CD4-positive, alpha-beta T cell treated with Interleukin-15 for 4 hours (primary cell): ENCODE measurements around the gene RBKS.
"Not testable (repeated sequence)": the region's sequence is repeated elsewhere in the genome, so short reads cannot be mapped to it uniquely, and the experiment has no call there.

ENCODE experiments used
- DNase-seq: peaks from one replicate; pipeline ENCODE4 v3.0.0-alpha.2; 2020; ENCODE audit warnings: low spot score

The RBKS gene

DNA sequence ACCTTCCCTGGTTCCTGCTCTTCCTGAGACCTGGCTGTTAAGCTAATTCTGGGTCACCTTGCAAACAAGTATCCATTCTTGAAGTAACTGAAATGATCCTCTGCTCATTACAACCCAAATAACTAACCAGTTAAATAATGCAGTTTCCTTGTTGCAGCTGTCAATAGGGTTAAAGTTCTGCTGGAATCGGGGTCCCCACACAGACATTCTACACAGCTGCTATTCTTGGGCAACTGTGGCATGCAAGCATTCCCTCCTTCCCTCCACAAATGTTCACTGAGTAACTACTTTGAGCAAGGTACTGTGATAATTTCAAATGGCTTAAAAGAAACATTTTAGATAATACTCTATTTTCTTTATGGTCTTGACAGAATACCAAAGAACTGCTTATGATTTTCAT is 17.1 kb downstream of the RBKS start:
- no peak for DNase-seq

DNA sequence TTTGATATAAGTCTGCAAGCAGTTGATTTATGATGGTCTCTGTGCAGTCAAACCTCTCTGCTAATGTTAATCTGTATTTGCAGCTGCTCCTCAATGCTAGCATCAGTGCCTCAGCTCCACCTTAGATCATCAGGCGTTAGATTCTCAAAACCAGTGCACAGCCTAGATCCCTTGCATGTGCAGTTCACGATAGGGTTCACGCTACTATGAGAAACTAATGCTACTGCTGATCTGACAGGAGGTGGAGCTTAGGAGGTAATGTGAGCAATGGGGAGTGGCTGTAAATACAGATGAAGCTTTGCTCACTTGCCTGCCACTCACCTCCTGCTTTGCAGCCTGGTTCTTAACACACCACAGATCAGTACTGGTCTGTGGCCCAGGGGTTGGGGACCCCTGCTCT is 18.4 kb downstream of the RBKS start:
- DNase-seq = no peak

DNA sequence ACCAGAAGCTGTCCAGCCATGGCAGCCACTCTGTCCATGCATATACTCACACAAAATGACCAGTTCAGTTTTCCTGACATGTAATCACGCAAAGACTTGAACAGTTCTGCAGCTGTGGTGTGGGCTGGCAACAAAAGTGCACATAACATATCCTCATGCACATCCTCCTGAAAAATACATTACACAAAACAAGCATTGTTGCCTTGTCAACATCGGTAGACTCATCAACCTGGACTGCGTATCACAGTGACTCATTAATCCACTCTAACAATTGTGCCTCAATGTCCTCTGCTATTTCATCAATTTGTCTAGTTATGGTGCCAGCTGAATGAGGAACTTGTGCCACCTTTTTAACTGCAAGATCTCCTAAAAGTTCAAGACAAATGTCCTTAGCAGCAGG is 19.5 kb downstream of the RBKS start:
- DNase-seq = no peak

DNA sequence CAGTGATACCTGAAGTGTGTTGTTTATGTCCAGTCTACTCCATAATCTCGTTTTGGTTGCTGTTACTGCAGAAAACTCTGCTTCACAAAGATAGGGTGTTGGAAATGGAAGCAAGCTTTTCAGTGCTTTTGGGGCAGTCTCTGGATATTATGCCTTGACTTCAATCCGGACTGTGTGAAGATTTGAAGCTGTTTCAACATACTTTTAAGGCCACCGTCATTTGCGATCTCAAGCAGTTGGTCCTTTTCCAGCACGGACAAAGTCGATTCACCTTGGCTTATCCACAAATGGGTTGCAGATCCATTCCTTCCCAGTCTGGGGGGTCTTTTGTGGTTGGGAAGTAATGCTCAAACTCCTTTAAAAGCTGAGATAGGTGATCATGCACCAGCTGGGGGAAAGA is 20.4 kb downstream of the RBKS start:
- no peak for DNase-seq

DNA sequence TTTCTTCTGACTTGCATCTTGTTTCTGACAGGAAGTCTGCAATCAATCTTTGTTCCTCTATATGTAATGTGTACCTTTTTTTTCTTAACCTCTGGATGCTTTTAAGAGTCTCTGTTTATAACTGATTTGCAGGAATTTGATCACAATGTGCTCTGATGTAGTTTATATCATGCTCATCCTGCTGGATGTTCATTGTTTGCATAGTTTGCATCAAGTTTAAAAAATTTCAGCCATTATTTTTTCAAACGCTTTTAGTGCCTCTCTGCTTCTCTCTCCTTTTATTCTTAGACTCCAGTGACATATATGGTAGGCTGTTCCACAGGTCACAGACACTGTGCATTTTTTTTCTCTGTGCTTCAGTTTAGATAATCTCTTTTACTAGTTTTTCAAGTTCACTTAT is 23.9 kb downstream of the RBKS start:
- DNase-seq = no peak

DNA sequence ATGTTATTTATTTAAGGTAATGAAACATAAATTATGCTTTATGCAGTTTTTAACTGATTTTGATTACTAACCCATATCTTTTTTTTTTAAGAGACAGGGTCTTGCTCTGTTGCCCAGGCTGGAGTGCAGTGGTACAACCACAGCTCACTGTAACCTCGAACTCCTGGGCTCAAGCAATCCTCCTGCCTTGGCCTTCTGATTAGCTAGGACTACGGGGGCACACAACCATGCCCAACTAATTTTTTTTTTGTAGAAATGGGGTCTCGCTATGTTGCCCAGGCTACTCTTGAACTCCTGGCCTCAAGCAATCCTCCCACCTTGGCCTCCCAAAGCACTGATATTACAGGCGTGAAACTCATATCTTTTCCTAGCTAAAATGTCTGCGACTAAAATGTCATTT is 26.2 kb downstream of the RBKS start:
- not testable (repeated sequence) for DNase-seq

GRCh38 chr2:27863146-27863545 is 27.0 kb downstream of the RBKS start:
- DNase-seq = no peak

DNA sequence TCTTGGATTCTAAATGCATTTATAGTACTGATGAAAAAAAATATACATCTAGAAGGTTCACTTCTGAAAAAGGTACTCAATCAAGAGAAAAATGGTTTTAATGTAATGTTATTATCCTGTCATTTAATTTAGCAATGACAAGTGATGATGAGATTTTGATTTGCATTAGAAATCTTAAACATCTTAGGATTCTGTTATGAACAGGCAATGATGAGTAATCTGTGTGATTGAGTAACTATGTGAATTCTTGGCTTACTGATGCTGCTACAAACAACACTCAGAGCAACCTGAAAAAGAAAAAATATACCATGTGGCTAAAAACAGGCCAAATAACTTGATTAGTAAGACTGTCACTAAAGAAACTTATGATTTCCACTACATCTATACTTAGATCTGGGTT is 30.1 kb downstream of the RBKS start:
- DNase-seq = no peak

GRCh38 chr2:27857417-27858172 is 32.6 kb downstream of the RBKS start:
- DNase-seq = no peak

DNA sequence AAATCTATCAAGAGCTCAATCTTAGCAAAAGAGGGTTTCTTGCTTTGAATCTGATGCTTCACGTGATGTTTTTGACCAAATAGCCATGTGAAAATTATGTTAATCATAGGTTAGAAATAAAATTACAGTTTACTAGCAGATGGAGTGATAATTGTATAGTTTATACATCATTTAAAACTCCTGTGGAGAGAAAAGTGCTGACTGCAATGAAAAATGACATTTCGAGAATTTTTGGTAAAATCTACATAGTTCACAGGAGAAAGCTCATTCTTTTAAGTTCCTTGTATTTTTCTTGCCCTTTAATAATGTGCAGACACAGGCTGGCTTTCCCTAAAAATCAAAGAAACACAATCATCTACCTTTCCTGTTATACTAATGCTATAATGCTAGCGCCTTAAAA is 33.2 kb downstream of the RBKS start:
- no peak for DNase-seq

DNA sequence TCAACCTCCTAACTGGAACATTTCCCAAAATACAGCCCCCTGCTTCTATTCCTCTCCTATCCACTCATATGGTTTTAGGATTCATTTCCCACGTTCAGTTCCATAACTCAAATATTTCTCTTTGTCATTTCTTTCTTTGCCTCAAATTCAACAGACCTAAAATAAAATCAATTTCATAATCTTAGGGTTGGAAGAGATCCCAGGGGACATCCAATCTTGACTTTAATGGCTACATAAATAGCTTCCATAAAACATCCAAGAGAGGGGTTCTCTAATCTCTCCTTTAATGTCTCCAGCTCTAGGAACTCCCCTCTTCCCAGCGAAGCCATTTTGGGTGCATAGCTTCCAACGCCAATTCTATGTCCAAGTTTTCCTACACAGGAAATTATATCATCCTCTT is 33.8 kb downstream of the RBKS start:
- no peak for DNase-seq

DNA sequence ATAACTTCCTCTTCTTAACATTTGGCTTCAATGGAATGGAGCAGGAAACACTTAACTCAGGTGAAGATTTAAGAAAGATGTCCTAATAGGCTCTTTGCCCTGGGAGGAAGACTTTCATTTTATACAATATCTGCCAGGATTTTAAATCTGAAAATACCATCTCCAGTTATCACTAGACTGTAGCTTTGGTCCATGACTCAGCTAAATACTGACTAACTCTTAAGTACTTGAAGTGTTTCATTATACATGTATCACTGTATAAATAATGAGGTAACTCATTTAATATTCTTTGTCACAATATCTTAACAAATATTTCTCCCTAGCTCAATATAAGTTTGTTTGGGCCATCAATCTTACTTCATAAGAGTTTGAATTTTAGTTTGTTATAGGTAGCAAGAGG is 34.7 kb downstream of the RBKS start:
- DNase-seq = no peak

DNA sequence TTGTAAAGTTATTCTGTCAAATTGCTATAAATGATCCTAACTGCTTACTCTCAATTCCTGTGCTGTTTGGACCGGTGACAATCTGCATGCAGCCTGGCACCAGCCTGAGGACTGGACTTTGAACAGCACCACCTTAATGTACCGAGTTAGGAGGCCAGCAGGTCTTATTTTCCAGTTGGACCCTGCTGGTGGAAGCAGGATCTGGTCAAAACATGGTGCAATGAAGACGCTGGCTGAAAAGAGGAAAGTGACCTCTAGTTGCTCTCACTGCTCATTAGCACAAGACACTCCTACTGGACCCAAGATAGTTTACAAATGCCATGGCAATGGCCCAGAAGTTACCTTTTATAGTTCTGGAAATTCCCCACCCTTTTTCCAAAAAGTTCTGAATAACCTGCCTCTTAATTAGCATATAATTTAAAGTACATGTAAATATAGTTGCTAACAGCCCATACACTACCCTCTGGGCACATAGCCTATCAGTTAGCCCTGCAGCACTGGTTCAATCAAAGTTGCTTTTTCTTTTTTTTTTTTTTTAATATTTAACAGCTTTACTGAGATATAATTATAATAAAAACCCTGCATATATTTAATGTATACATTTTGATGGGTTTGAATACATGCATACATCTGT is 35.8 kb downstream of the RBKS start:
- no peak for DNase-seq

DNA sequence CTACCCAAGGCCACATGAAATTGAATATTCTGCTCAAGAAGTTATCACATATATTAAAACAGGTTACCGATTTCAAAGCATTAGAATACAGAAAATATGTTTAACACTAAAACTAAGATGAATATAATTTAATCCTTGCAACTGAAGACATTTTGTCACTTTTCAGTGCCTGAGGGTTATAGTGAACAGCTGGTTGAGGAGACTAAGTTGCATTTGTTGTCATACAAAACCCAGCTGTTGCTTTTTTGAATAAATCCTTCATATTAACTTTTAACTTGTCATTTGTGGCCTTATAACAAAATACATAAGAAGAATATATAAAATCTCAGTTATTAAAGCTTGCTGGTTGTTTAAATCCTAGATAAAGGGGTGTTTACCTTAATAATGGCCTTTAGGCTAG is 37.5 kb downstream of the RBKS start:
- DNase-seq = no peak

DNA sequence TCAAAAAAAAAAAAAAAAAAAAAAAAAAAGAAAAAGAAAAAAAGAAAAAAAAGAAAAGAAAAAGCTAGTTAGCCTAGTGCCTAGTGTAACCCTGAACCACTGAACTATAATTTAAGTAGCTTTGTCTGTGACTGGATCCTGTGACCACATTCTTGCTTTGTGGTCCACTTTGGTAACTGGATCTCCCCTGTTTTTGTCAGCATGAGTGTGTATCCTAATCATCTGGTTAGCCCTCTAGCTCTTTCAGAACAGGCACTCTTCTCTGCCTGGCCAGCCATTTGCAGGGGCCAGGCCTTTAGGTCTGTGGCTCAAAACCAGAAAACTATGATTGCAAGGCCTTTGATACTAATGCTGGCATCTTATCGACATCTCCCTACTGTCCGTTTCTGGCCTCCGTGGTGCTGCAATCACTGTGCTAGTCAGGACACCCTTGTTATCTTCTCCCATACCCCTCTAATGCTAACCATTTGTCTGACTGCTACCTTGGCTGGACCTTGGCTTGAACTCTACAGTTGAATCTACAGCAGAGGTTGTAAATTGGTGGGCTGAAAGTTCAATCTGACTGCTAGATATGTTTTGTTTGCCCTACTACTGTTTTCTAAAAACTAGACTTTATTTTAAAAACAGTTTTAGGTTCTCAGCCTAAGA is 40.5 kb downstream of the RBKS start:
- DNase-seq = no peak

DNA sequence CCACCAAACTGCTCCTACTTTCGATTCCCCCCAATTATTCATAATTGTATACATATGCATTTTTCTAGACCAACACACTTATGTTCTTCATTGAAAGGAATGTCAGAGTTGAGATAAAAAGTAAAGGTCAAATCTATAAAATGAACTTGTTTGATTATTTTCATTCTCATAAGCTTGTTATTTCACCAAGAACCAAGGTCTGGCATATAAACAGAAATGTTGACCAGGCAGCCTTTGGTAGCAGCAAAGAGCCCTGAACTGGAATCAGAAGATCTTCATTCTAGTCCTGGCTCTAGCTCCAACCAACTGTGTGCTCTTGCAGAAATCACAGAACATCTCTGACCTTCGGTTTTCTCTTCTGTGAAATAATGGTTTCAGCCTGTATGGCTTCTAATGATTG is 42.9 kb downstream of the RBKS start:
- no peak for DNase-seq

GRCh38 chr2:27844821-27845255 is 45.3 kb downstream of the RBKS start:
- no peak for DNase-seq

- no peak for DNase-seq
These were observed 46.2 kb downstream of the RBKS start for GRCh38 chr2:27843992-27844391.

GRCh38 chr2:27842894-27843293 is 47.3 kb downstream of the RBKS start:
- no peak for DNase-seq

DNA sequence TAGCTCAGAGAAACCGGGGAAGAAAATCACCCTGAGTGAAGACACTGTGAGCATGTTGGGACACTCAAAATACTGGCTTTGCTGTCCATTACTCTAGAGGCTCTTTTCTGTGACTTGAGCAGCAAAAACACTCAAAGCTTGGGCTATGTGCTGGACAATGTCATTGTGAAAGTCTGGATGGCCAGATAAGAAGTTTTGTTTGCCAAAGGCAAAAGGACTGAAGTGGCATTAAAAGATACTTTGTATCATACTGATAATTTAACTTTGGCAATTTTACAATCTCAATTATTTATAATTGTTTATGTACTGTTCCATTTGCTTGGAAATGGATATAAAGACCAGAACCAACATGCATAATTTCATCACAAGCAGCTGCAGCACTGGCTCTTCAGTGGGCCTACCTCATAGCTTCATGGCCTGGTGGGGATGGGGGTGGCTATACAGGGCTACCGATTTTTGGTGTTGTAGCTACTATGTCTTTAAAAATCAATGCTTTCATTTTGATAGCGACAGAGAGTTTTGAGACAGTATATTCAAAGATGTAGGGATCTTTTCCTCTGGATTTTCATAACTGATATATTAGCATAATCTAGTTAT is 51.1 kb downstream of the RBKS start:
- DNase-seq = no peak

DNA sequence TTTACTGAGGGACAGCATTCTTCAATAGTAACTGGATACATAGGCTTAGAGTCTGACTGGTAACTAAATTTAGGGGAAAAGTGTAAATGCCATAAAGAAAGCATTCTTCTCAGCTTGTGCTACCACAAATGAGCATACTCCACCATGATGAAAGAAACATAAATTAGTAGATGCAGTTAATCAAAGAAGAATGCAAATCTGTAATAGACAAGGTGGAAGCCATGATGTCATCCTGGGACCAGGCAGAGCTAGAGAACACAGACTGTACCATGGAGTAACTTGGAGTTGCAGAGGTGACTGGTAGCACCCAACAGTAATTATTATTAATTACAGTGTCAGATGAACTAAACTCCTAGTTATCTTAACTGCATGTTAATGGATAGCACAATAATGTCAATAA is 51.7 kb downstream of the RBKS start:
- DNase-seq = no peak

GRCh38 chr2:27833931-27834330 is 56.3 kb downstream of the RBKS start:
- DNase-seq = no peak

- no peak for DNase-seq
These were observed 57.8 kb downstream of the RBKS start for GRCh38 chr2:27832396-27832795.
